Endothelial cell of umbilical vein (primary cell): ENCODE results near the gene CHTF8. TPM values are rescaled to one million over a fixed set of nuclear protein-coding genes. Genes with fewer than 3 reads are reported as not detected.

Source experiments
- BruUV-seq: library from RNA; stranded (reverse); fragments of 400-500 nt; replicated peaks from 2 replicates; lab custom pipeline; 2021; lab: Mats Ljungman, UMichigan
- CTCF ChIA-PET: fragments of 300-600, 350-600 bp; sonication (Branson Sonifier 250); formaldehyde crosslinking; loops from one replicate; lab custom pipeline; 2021; ENCODE audit warnings: antibody characterized with exemption, inconsistent platforms; lab: Charles Lee
- POLR2A ChIA-PET: fragments of 300-600, 350-600 bp; sonication (Branson Sonifier 250); formaldehyde crosslinking; loops from one replicate; lab custom pipeline; 2021; ENCODE audit warnings: antibody characterized with exemption, inconsistent platforms; lab: Charles Lee
- DNase-seq: peaks from one replicate; pipeline ENCODE4 v3.0.0-alpha.2; 2011; ENCODE audit warnings: low read depth, low spot score
- FAIRE-seq: peaks from 2 replicates; lab custom pipeline; 2011; peaks lifted over from hg19 to GRCh38; lab: Jason Lieb, UNC
- H2AFZ ChIP-seq: 2 replicates; pipeline ENCODE4 v1.6.0; 2012; ENCODE audit warnings: low read depth, low read length, control low read depth, inconsistent platforms
- H3K27ac ChIP-seq: 2 replicates; pipeline ENCODE4 v1.5.1; 2011; ENCODE audit warnings: low read depth, mild to moderate bottlenecking, control low read depth, low read length, moderate library complexity; ENCODE audit not compliant: insufficient read depth
- H3K27me3 ChIP-seq, 2 experiments: 2 replicates each; pipeline versions ENCODE4 v1.6.0 to v1.6.1; 2011; ENCODE audit warnings: low read length in 2 of 2, mixed read lengths in 1 of 2; ENCODE audit not compliant: control insufficient read depth in 2 of 2, insufficient read depth in 2 of 2
- H3K36me3 ChIP-seq, 2 experiments: 2 replicates in 1 of 2; 3 replicates in 1 of 2; pipeline ENCODE4 v1.5.1; 2011; ENCODE audit warnings: low read length in 2 of 2, mild to moderate bottlenecking in 1 of 2, moderate library complexity in 1 of 2; ENCODE audit not compliant: control insufficient read depth in 2 of 2, insufficient read depth in 2 of 2; ENCODE audit errors: extremely low read depth in 1 of 2
- H3K4me1 ChIP-seq: 3 replicates; pipeline ENCODE4 v1.5.1; 2011; ENCODE audit warnings: mild to moderate bottlenecking, low read length; ENCODE audit not compliant: control insufficient read depth, insufficient read depth; ENCODE audit errors: extremely low read depth
- H3K4me2 ChIP-seq: 2 replicates; pipeline ENCODE4 v1.6.1; 2011; ENCODE audit warnings: low read length, control low read depth, mixed read lengths; ENCODE audit not compliant: insufficient read depth
- H3K4me3 ChIP-seq, 3 experiments: fragments of 200-600 bp in 1 of 3; sonication (generic), shearing (Covaris generic) in 1 of 3; replicated peaks in 1 of 3; 2 replicates each; pipeline ENCODE4 v1.5.1; 2011 to 2016; ENCODE audit warnings: control low read depth in 3 of 3, low read length in 3 of 3, mild to moderate bottlenecking in 2 of 3, inconsistent platforms in 1 of 3, low read depth in 1 of 3, moderate library complexity in 1 of 3; ENCODE audit not compliant: insufficient read depth in 1 of 3
- H3K79me2 ChIP-seq: 2 replicates; pipeline ENCODE4 v1.6.0; 2012; ENCODE audit warnings: low read length, inconsistent platforms; ENCODE audit not compliant: control insufficient read depth, insufficient read depth
- H3K9ac ChIP-seq: replicated peaks from 2 replicates; pipeline ENCODE3; 2011; ENCODE audit warnings: low read length, control low read depth; ENCODE audit not compliant: insufficient read depth; ENCODE audit errors: extremely low read depth
- H3K9me1 ChIP-seq: replicated peaks from 3 replicates; pipeline ENCODE4 v1.6.0; 2011; ENCODE audit warnings: mild to moderate bottlenecking, low read length; ENCODE audit not compliant: control insufficient read depth, insufficient read depth; ENCODE audit errors: extremely low read depth
- H3K9me3 ChIP-seq: replicated peaks from 2 replicates; pipeline ENCODE4 v1.5.1; 2012; ENCODE audit warnings: low read length, inconsistent platforms; ENCODE audit not compliant: control insufficient read depth, insufficient read depth
- H4K20me1 ChIP-seq: replicated peaks from 2 replicates; pipeline ENCODE3; 2011; ENCODE audit warnings: mild to moderate bottlenecking, low read length; ENCODE audit not compliant: control insufficient read depth, insufficient read depth; ENCODE audit errors: extremely low read depth
- EZH2 ChIP-seq: IDR thresholded peaks from 2 replicates; pipeline ENCODE4 v1.6.1; 2012; ENCODE audit warnings: borderline replicate concordance, low read depth, mild to moderate bottlenecking, moderate library complexity, low read length, inconsistent platforms; ENCODE audit not compliant: severe bottlenecking
- JUN ChIP-seq: IDR thresholded peaks from 2 replicates; pipeline ENCODE4 v1.6.1; 2011; ENCODE audit warnings: borderline replicate concordance, low read depth; ENCODE audit not compliant: insufficient read length, insufficient read depth
- MYC ChIP-seq: IDR thresholded peaks from one replicate; pipeline ENCODE4 v1.6.1; 2011; ENCODE audit warnings: mild to moderate bottlenecking, low read depth, low read length
- POLR2A ChIP-seq: IDR thresholded peaks from 2 replicates; pipeline ENCODE4 v1.6.1; 2012; ENCODE audit warnings: low read depth, mild to moderate bottlenecking, control low read depth, low read length
- POLR2AphosphoS5 ChIP-seq: IDR thresholded peaks from 2 replicates; pipeline ENCODE4 v1.6.1; 2012; ENCODE audit warnings: low read depth, mild to moderate bottlenecking, control low read depth, low read length, moderate library complexity; ENCODE audit not compliant: insufficient read depth
- dilution Hi-C: fragments of 300-500 bp; cut with MboI; formaldehyde crosslinking; loops from one replicate; pipeline ENCODE4 v1.15.0; 2019; ENCODE audit warnings: low sequenced_read_pairs; ENCODE audit not compliant: extremely low pct_ligation_motif_present
- intact Hi-C: fragments of 100-400 bp; cut with micrococcal nuclease; formaldehyde crosslinking; loops from one replicate; pipeline ENCODE4 v1.10.0; 2022
- polyA plus RNA-seq, 4 experiments: library from polyadenylated mRNA; depleted of rRNA in 3 of 4; stranded (reverse) in 3 of 4; unstranded in 1 of 4; fragments of >200 nt; gene quantifications; 2 replicates each; pipeline versions ENCODE4 v1.2.1 to v1.2.3, GENCODE V29; 2011 to 2012; ENCODE audit warnings: missing spikeins in 1 of 4
- total RNA-seq: library from RNA; stranded (reverse); gene quantifications from 2 replicates; pipeline ENCODE4 v1.2.3, GENCODE V29; 2021
- TF ChIP-seq, protein P1 (sequence below), 2 donors: IDR thresholded peaks; 1 replicate in 1 of 2; 2 replicates in 1 of 2; pipeline ENCODE4 v1.5.1; 2011; ENCODE audit warnings: low read length in 2 of 2, mild to moderate bottlenecking in 2 of 2, moderate library complexity in 2 of 2, control low read depth in 1 of 2, inconsistent platforms in 1 of 2, low read depth in 1 of 2; ENCODE audit not compliant: insufficient read depth in 1 of 2; ENCODE audit errors: extremely low read depth in 1 of 2
- TF ChIP-seq, protein P2 (sequence below): IDR thresholded peaks from 2 replicates; pipeline ENCODE4 v1.6.1; 2011; ENCODE audit not compliant: insufficient read depth, insufficient read length

CHTF8 gene
- total and polyA plus RNA-seq, 2 donors (not counting 3 experiments of a cell fraction or from before 2014, with no cell fraction given), result 128 to 131 TPM

DNA sequence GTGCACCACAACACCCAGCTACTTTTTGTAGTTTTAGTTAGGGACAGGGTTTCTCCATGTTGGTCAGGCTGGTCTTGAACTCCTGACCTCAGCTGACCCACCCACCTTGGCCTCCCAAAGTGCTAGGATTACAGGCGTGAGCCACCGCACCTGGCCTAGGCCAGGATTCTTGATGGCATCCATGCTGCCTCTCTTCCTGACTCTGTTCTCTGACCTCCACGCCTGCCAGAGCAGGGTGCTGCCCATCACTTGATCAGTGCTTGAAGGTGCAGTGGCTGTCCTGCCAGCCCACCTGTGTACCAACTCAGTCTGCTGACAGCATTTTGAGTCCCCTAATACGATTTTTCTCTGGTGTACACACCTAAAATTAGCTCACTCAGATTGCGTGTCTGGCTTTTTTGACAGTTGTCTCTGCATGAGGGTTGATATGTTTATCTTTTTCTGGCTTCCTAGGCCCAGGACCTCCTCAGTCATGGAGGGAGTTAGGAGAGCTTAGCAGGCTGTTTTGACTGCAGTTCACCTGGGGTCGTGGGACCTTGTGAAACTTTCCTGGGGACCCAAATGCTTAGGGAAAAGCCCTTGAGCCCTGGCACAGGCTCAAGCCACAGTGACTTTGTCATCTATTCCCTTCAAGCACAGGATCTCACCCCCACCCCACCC is 21.0 kb downstream of the CHTF8 start:
- Histone ChIP-seq H4K20me1 (no peaks in the 10 kb centered on the region), H3K4me2 (no peak overlapping the region), H3K9me1 (no peaks in the 10 kb centered on the region), H3K27ac (no peak overlapping the region), H3K36me3 (peaks cover 0 to 5% of the 10 kb centered on the region in 2 experiments), H3K79me2 (no peaks in the 10 kb centered on the region), H3K4me1 (peaks cover 20% of the 10 kb centered on the region), H3K4me3 (no peak overlapping the region), H2AFZ (no peak overlapping the region), H3K9me3 (no peaks in the 10 kb centered on the region), H3K9ac (no peak overlapping the region), H3K27me3 (no peaks in the 10 kb centered on the region)
- dilution Hi-C loops, result no loop called here
- no TSS peak for BruUV-seq
- ChIA-PET CTCF (interaction anchor here (1.1 to 4.2 kb wide), 8 partner anchors 10 to 411 kb away, joined by 3 to 45 read pairs (median 10); no protein-coding TSS in a partner anchor), POLR2A (no interaction called here)
- DNase-seq, result no peak
- no peak for FAIRE-seq
- intact Hi-C loops, result no loop called here
- TF ChIP-seq, protein P1, sequence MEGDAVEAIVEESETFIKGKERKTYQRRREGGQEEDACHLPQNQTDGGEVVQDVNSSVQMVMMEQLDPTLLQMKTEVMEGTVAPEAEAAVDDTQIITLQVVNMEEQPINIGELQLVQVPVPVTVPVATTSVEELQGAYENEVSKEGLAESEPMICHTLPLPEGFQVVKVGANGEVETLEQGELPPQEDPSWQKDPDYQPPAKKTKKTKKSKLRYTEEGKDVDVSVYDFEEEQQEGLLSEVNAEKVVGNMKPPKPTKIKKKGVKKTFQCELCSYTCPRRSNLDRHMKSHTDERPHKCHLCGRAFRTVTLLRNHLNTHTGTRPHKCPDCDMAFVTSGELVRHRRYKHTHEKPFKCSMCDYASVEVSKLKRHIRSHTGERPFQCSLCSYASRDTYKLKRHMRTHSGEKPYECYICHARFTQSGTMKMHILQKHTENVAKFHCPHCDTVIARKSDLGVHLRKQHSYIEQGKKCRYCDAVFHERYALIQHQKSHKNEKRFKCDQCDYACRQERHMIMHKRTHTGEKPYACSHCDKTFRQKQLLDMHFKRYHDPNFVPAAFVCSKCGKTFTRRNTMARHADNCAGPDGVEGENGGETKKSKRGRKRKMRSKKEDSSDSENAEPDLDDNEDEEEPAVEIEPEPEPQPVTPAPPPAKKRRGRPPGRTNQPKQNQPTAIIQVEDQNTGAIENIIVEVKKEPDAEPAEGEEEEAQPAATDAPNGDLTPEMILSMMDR (IDR thresholded peaks at IDR 0.05; ENCODE audit: extremely low read depth in 1 of 2, insufficient read depth in 1 of 2, low read depth in 1 of 2, low read length in 2 of 2), result no peak
- TF ChIP-seq POLR2A, result no peak

DNA sequence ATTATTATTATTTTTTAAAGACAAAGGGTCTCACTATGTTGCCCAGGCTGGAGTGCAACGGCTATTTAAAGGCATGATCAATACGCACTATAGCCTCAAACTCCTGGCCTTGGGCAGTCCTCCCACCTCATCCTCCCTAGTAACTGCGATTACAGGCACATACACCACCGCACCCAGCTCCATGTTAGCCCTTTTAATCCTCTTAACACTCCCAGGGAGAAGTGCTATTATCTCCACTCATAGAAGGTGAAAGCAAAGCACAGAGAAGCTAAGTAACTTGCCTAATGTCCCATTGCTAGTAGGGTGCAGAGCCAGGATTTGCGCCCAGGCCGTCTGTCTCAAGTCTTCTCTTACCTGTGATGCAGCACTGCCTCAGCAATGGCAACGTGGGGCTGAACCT is 22.0 kb downstream of the CHTF8 start:
- no peak overlapping the region for H3K27ac ChIP-seq
- no peak for DNase-seq
- intact Hi-C loops, result no loop called here
- no peak overlapping the region for H2AFZ ChIP-seq
- no peak overlapping the region for H3K4me2 ChIP-seq
- ChIA-PET POLR2A (no interaction called here), CTCF (interaction anchor here (1.0 to 4.2 kb wide), 3 partner anchors 14 to 410 kb away, joined by 3 to 45 read pairs (median 3); no protein-coding TSS in a partner anchor)
- H4K20me1 ChIP-seq, result no peaks in the 10 kb centered on the region
- H3K36me3 ChIP-seq, result peaks cover 0 to 5% of the 10 kb centered on the region in 2 experiments
- peaks cover 21% of the 10 kb centered on the region for H3K4me1 ChIP-seq
- no peak overlapping the region for H3K9ac ChIP-seq
- no peaks in the 10 kb centered on the region for H3K9me3 ChIP-seq
- no TSS peak for BruUV-seq
- no peak for FAIRE-seq
- dilution Hi-C loops, result no loop called here
- H3K27me3 ChIP-seq, result no peaks in the 10 kb centered on the region
- no peak overlapping the region for H3K4me3 ChIP-seq
- no peak for TF ChIP-seq JUN
- no peak for TF ChIP-seq POLR2AphosphoS5
- TF ChIP-seq, protein P2, sequence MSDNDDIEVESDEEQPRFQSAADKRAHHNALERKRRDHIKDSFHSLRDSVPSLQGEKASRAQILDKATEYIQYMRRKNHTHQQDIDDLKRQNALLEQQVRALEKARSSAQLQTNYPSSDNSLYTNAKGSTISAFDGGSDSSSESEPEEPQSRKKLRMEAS, result no peak
- TF ChIP-seq MYC, result no peak
- no peak for TF ChIP-seq EZH2
- no peaks in the 10 kb centered on the region for H3K9me1 ChIP-seq
- H3K79me2 ChIP-seq, result no peaks in the 10 kb centered on the region
